IMR-90 (cell line): ENCODE measurements around the gene ABAT.

Experiments used
- CEBPB ChIP-seq: IDR thresholded peaks from 2 replicates; pipeline ENCODE4 v1.6.1; 2012; ENCODE audit warnings: low read depth, low read length, improper control_type of control experiment
- CTCF ChIP-seq: conservative IDR thresholded peaks from 2 replicates; pipeline ENCODE4 v1.5.1; 2012; ENCODE audit warnings: mild to moderate bottlenecking, low read depth, low read length, improper control_type of control experiment
- ELK1 ChIP-seq: fragments of 150-350 bp; IDR thresholded peaks from 2 replicates; pipeline ENCODE4 v1.6.1; 2016; ENCODE audit warnings: low read depth, mild to moderate bottlenecking, low read length, moderate library complexity, borderline replicate concordance
- POLR2A ChIP-seq: IDR thresholded peaks from 2 replicates; pipeline ENCODE4 v1.6.1; 2012; ENCODE audit warnings: mild to moderate bottlenecking, low read depth, low read length
- RAD21 ChIP-seq: IDR thresholded peaks from 2 replicates; pipeline ENCODE4 v1.6.1; 2012; ENCODE audit warnings: low read length, improper control_type of control experiment
- RFX5 ChIP-seq: IDR thresholded peaks from 2 replicates; pipeline ENCODE4 v1.8.0; 2012; ENCODE audit warnings: low read depth, mild to moderate bottlenecking, low read length, moderate library complexity

GRCh38 chr16:8648877-8649276 lies 25.5 kb upstream of the ABAT start:
- no peak for TF ChIP-seq CTCF
- TF ChIP-seq RAD21 = no peak
- TF ChIP-seq RFX5 = no peak
- TF ChIP-seq POLR2A = no peak
- no peak for TF ChIP-seq ELK1
- no peak for TF ChIP-seq CEBPB
